Erythroblast (primary cell): ENCODE data around the gene CRYBG3.

ENCODE experiments used
- GATA1 ChIP-seq: IDR thresholded peaks from 2 replicates; pipeline ENCODE4 v1.6.1; 2011; ENCODE audit warnings: low read depth, mild to moderate bottlenecking, control low read depth, low read length, moderate library complexity
- POLR2A ChIP-seq: IDR thresholded peaks from 2 replicates; pipeline ENCODE4 v1.6.1; 2011; ENCODE audit warnings: mild to moderate bottlenecking, low read length

GRCh38 chr3:97882975-97883598 is 61.3 kb downstream of the CRYBG3 start:
- no peak for TF ChIP-seq POLR2A
- TF ChIP-seq GATA1: no peak
